OCI-LY7 (cell line): ENCODE data around the gene HOXA4.

Experiments
- EZH2phosphoT487 ChIP-seq: fragments of 200-600 bp; sonication (generic); IDR thresholded peaks from 2 replicates; pipeline ENCODE4 v1.6.1; 2018; ENCODE audit warnings: low read depth, borderline replicate concordance, mild to moderate bottlenecking, mixed run types, antibody characterized with exemption, low read length, moderate library complexity, mixed read lengths
- TF ChIP-seq, protein P1 (sequence below): fragments of 200-600 bp; sonication (generic); conservative IDR thresholded peaks from 2 replicates; pipeline ENCODE4 v1.5.1; 2014; ENCODE audit warnings: mild to moderate bottlenecking, antibody characterized with exemption, low read length, moderate library complexity, mixed read lengths

- TF ChIP-seq, protein P1, sequence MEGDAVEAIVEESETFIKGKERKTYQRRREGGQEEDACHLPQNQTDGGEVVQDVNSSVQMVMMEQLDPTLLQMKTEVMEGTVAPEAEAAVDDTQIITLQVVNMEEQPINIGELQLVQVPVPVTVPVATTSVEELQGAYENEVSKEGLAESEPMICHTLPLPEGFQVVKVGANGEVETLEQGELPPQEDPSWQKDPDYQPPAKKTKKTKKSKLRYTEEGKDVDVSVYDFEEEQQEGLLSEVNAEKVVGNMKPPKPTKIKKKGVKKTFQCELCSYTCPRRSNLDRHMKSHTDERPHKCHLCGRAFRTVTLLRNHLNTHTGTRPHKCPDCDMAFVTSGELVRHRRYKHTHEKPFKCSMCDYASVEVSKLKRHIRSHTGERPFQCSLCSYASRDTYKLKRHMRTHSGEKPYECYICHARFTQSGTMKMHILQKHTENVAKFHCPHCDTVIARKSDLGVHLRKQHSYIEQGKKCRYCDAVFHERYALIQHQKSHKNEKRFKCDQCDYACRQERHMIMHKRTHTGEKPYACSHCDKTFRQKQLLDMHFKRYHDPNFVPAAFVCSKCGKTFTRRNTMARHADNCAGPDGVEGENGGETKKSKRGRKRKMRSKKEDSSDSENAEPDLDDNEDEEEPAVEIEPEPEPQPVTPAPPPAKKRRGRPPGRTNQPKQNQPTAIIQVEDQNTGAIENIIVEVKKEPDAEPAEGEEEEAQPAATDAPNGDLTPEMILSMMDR: no peak
- no peak for TF ChIP-seq EZH2phosphoT487
Observed at GRCh38 chr7:27148031-27148755, 17.6 kb upstream of the HOXA4 start.
